Activated gamma-delta T cell (primary cell): Measurements from ENCODE around the gene ANOS1.
"Not testable (repeated sequence)": the region's sequence is repeated elsewhere in the genome, so short reads cannot be mapped to it uniquely, and the experiment has no call there.

Source experiments
- DNase-seq: peaks from one replicate; lab custom pipeline; 2025; lab: John Stamatoyannopoulos, UW
- total RNA-seq, 2 donors: gene quantifications; one replicate each; lab custom pipeline; 2026; lab: John Stamatoyannopoulos, UW

ANOS1 gene, protein sequence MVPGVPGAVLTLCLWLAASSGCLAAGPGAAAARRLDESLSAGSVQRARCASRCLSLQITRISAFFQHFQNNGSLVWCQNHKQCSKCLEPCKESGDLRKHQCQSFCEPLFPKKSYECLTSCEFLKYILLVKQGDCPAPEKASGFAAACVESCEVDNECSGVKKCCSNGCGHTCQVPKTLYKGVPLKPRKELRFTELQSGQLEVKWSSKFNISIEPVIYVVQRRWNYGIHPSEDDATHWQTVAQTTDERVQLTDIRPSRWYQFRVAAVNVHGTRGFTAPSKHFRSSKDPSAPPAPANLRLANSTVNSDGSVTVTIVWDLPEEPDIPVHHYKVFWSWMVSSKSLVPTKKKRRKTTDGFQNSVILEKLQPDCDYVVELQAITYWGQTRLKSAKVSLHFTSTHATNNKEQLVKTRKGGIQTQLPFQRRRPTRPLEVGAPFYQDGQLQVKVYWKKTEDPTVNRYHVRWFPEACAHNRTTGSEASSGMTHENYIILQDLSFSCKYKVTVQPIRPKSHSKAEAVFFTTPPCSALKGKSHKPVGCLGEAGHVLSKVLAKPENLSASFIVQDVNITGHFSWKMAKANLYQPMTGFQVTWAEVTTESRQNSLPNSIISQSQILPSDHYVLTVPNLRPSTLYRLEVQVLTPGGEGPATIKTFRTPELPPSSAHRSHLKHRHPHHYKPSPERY
- total RNA-seq: 0 to 0.10 reads per million in 2 donors

DNA sequence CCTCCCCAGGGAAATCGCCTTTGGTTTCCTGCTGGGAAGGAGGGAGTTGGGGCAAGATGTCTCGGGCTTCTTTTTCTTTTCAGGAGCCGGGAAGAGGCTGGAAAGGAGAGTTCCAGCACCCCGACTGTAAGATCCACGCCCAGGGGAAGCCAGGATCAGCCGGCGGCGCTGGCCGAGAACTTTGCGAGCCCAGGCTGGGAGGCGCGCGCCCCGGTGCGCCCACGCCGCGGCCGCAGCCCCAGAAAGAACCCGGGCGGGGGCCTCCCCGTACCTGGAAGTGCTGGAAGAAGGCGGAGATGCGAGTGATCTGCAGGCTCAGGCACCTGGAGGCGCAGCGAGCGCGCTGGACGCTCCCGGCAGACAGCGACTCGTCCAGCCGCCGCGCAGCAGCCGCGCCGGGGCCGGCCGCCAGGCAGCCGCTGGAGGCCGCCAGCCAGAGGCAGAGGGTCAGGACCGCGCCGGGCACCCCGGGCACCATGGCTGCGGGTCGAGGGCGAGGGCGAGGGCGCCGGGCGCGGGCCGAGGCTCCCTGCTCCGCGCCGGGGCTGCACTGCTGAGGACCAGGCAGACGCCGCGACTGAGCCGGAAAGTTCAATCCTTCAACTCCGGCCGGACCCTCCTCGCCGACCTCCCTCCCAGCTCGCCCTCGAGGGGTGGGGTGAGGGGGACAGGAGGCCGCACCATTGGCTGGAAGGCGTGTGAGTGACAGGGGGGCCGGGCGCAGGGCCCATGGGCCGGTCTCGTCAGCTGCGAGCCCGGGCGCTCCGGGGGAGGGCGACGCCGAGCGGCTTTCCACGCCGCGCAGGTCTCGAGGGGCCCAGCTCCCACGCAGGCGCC is at the start of gene ANOS1:
Gene ANOS1 (minus strand): TSS at position 579 of the 837 bp plus-strand sequence. CDS start 101 bp downstream, at position 478.
- peak; percentile 2 for DNase-seq

DNA sequence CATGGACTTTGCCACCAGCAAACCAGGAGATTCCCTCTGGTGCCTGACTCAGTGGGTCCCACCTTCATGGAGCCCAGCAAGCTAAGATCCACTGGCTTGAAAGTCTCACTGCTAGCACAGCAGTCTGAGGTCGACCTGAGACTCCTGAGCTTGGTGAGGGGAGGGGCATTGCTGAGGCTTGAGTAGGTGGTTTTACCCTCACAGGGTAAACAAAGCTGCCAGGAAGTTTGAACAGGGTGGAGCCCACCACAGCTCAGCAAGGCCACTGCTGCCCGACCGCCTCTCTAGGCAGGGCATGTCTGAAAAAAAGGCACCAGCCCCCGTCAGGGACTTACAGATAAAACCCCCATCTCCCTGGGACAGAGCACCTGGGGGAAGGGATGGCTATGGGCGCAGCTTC is 41.2 kb upstream of the ANOS1 start:
- no peak for DNase-seq

DNA sequence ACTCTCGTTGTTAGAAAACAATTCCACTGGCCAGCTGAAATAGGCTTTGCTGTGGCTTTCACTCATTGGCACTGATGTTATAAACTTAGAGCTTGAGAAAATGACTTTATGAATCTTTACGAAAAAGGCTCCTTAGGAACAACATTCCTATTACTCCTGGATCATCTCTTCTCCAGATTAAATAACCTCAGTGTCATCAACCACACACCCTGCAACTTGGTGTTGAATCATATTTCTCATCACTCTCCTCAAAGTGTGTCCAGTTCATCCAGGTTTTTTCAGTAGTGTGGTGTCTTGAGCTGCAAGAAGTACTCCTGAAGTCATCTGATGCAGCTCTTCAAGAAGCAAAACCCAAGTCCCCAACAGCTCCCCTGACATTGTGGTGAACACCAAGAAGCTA is 28.1 kb upstream of the ANOS1 start:
- no peak for DNase-seq

DNA sequence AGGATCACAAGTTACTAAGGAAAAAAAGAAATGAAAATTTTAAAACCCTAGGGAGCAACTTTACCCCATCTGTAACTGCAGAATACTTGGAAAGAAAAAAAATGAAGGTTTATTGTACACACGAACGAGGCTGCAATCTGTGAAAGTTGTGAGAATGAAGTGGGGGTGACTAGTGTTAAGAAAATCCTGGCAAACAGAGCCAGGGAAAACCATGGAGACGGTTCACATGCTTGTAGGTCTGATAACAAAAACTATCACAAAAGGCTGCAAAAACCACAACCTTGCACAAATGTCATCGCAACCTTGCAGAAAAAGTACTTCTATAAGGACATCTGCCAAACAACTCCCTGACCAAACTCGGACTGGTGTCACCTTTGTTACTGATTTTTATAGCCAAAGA is 26.8 kb upstream of the ANOS1 start:
- not testable (repeated sequence) for DNase-seq

DNA sequence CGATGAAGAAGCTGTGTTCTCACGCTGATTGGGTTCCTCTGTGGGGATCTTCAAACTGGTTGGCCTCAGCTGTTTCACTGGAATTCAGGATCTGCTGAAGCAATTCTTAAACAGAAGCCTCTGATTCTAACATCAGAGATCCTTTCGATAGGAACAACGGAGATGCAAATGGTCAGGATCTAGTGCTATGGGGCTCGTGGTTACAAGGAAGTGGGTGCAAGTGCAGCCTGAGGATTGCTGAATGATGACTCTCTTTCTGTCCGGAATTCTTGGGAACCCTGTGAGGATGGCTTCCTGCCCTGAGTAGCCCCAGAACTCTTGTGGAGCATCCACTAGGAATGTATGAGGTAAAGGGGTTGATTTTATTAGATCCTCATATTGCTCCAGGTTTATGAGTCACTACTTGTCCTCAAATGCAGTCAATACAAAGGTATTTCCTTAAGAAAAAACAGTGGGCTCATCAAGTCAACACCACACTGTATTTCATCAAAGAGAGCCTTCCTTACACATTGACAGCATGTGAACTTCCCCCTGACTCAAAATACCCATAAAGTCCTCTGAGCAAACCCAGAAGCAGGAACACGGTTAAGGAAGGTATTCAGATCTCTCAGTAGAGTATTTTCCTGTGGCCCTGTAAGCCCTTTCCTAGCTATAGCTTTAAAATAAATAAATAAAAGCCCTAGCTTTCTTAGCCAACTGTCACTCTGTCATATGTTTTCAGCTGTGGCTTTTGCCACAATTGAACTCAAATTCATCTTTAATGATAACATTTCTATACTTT is 25.9 kb upstream of the ANOS1 start:
- not testable (repeated sequence) for DNase-seq

DNA sequence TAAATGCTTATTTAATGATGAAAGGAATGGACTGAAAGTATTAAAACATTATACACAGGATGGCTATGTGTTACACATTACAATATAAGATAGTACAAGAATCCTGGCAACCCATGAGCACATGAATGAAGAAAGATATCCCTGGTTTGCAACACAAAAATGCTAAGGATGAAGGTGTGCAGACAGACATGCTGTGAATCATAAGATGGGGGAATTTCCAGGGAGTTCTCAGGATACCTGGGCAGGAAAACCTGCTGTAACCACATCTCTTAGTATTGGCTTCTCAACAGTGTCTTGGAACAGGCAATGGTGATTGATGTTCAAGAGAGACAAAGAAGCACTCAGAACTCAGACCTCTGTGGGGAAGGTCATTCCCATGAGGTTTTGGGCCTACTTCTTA is 23.9 kb upstream of the ANOS1 start:
- no peak for DNase-seq

DNA sequence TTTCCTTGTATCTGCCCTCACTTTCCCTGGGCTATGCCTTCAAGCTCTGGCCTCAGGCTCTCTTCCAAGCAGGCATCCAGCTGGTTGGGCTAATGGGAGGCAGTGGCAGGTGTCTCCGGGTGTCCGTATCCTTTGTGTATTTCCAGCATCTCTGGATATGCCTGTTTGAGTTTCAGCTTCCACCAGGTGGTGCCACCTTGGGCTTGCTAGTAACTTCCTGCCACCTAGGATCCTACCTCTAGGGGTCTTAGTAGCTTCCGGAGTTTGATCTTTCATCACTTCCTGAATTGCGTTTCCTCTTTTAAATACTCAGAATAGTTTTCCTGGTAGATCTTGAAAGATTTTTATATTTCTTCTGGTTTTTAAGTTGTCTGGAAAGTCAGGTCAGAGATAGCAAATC is 23.2 kb upstream of the ANOS1 start:
- no peak for DNase-seq

DNA sequence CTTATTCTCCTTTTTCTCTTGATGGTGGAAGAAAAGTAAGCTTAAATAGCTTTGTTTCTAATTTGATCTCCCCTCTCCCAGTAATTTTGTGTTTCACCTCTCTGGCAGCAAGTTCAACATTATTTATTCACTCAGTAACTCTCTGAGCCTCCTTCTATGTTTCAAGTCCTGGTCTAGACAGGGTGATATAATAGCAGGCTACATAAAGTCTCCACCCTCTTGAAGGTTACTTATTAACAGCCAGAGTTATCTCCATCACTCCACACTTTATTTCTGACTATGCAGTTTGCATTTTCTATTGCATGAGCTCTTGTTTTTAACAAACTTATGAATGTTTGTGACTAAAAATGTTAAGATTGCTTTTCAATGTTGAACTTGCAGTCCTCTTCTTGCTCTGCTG is 17.8 kb upstream of the ANOS1 start:
- DNase-seq: no peak

DNA sequence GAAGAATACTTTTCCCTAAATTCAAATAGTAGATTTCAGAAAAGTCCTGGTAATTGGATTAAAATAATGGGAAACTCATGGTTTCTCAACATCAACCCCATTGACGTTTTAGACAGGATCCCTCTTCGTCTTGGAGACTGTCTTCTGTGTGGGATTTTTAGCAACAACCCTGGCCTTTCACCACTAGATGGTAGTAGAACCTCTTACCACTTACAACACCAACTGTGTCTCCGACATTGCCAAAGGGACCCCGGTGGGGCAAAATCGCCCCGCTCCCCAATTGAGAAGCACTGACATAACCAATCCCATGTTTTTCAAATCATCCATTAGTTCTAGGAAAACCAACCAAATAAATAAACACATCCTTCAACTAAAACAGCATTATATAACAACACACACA is 16.9 kb upstream of the ANOS1 start:
- DNase-seq: no peak

DNA sequence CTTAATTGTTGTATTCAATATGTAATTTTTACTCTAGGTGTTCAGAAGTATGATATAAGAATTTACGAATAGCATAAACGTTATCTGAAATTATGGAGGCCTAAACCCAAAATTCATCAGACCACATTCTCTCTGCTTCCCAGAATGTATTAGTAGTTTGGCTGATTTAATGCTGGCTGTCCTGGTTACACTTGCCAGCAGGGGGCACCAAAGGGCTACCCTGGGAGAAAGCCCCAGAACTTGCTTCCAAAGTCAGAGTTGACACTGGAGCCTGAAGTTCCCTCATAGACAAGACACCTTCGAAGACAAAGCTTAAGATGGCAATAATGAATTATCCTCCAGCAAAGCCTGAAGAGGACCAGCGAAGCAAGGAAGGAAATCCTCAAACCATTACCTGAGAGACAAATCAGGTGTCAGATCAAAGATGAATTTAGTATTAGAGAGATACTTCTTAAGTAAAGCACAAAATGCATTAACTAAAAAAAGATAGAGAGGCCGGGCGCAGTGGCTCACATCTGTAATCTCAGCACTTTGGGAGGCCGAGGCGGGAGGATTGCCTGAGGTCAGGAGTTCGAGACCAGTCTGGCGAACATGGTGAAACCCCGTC is 11.3 kb upstream of the ANOS1 start:
- no peak for DNase-seq

DNA sequence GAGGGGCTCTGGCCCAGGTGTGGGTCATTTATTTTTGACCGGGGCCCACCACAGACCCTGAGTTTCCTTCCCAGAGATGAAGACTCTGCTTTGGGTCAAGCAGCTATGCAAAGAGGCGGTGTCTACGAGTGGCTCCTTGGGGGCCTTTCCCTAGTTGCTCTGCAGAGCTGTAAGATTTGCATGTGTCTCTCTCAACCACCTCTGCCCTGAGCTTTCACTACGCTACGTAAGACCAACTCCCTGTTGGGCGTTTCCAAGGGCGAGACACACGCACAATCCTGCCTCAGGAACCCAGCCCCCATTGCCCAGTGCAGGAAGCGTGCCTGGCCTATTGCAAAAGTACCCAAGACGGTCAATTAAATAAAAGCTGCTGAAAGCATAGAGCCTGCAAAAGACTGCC is 10.0 kb upstream of the ANOS1 start:
- no peak for DNase-seq

DNA sequence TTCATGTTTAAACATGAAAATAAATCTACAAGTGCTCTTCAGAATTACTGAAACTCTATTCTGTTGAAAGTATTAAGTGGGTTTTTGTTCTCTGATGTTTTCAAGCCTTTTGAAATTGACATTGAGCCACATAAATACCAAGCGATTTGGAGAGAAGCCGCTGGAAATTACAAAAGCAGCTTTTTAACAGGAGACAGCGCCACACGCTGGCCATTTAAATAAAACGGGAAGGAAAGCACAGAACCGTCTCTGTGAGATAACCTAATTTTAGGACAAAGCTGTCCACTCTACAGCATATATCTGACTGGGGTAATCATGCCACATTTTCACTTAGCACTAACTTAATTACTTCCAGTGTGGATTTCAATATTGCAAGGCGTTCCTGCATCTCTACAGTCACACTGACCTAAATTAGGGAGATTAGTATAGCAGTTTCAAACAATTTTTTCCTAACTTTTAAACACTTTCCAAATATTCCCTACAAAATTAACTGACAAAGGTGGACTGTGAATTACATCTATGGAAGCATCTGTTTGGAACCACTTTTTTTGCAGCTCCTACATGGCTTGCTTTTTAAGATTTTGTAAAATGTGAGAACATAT is 6.8 kb upstream of the ANOS1 start:
- DNase-seq: no peak

DNA sequence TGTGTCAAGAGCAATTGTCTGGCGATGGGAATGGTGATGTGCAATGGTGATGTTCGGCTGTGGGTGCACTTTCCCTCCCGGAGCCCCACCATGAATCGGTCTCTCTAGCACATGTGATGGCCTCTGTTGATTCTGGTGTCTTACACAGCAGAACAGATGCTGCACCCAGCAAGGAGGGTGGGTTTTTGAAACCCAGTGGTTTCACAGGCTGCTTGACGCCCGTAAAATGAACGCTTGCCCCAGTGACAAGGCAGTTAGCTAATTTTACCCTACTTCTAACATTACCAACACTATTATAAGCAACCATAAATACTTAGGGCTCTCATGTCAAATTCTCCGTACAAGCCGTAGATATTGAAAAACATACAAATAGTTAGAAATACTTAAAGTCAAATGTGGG is 5.9 kb upstream of the ANOS1 start:
- DNase-seq: no peak

DNA sequence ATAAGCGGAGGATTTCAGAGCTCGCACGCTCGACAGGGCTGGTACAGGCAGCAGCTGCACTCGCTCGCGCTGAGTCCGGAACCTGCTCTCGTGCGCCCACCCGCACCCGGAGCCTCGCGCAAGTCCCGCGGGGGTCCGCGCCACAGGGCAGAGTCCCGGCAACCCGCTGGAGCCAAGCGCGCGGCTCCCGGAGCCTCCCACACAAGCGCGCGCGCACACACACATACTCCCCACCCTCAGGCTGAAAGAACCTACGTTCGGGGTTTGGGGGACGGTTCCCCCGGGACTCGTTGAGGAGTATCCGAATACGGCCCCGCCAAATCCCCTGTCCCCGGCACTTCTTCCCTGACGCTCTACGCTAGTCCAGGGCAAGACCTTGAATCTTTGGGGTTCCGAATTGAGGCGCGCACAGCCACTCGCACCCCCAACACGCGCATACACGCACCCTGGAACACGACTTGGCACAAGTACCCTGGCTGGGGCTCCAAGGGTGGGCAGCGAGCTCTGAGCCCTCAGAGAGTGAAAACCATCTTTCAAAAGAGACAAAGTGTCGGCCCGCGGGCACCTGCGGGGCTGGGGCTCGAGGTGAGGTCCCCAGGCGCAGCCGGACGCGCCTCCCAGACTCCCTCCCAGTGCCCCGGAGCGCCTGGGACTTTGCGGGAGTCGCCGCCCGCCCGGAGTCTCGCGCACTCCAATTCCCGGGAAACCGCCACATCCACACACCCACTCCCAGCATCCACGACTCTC is 952 bp downstream of the ANOS1 start:
- peak; percentile 8 for DNase-seq

DNA sequence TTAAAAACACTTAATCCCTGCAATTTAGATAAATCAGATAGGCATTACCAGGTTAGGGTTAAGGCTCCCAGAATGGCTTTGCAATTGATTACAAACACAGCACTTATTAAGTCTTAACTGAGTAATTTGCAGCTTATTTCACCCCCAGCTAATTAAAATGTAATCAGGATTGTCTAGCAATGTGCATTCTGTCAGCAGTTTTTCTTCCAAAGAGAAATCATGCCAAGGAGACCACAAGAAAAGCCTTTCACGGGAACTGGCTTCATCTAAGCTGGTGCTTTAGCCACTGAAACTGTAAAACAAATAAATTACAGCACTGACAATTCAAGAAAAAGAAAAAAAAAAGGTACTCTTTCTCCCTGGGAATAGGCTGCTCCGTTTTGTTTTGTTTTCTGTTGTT is 2.1 kb downstream of the ANOS1 start:
- DNase-seq: no peak

DNA sequence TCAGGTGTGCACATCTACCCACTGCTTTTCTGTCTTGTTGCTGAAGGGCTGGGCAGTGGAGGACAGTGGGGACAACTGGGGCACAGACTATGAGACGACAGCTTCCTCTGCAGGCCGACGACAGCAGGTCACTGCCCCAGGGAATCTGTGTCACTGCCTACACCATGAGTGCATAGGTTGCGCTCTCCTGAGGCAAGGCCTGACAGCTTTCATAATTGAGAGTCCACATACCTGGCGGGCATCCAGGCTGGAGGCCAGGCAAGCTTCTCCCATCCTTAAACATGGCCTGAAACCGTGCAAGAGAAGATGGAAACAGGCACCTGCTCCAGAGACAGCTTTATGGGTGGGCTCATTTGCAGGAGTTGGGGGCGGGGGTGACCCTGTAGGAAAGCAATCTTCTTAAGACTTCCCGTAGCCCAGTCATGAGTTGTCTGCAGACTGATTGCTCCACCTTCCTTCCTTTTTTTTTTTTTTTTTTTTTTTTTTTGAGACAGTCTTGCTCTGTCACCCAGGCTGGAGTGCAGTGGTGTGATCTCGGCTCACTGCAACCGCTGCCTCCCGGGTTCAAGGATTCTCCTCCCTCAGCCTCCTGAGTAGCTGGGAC is 2.9 kb downstream of the ANOS1 start:
- DNase-seq: no peak

DNA sequence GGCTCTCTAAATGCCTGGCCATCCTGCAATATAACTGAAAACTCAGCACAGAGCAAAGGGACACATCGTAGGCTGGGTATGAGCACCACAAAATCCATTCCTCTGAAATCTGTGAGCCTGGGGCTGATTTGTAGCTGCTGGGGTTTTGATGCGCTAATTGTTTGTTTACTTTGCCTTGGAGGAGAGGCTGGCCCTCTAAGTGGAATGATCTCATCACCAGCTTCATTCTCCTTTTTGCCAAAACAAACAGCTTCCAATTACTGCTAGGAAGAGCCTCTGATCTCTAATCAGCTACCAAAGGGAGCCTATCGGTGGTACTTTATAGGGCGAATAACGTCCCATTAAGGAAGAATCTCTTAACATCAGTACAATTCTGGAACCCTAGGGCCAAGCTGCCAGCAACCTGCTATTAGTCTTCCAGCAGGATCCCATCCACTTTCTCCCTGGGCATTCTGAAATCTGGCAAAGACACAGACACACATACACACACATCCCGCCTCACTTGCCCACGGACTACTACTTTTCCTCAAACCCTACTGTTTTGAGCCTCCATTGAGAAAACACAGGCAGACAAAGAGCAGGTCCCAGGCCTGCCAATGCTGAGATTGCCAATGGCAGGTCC is 5.8 kb downstream of the ANOS1 start:
- no peak for DNase-seq

DNA sequence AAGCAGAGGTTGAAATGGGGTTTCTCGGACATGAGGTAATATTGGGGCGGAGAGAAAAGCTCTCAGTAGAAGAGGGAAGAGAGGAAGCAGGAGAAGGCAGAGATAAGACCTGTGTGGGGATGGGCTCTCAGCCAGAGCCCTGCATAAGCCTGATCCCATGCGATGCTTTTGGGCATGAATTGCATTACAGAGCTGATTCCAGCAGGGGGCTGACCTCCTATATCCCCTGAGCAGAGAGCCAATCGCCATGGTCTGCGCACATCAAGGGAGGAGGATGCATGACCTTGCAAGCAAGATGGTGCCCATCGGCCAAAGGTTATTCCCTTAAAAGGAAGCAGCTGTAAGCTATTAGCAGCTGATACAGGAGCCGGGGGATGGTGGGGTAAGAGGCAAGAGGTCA is 7.6 kb downstream of the ANOS1 start:
- DNase-seq: no peak

DNA sequence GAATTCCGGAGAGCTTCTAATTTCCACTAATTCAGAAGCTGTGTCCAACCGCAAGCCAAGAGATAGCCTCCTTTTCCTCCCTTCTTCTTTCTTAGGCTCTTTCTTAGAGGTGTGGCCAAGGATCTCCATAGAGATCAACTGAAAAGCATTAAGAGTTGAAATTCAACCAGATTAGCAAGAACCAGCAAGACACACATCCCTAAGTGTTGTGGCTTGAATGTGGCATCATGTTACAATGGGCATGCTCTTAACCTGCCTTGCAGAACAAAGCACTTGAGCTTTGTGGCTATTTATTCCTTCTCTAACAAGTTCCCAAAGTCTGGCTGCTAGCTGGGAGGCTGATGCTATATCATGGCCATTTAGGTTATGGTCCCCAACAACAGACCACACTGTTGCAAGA is 10.4 kb downstream of the ANOS1 start:
- no peak for DNase-seq
